Suprapubic skin (tissue), 3 donors: ENCODE results near the gene BCAS2.

ENCODE experiments used
- CTCF ChIP-seq, 2 donors: fragments of 200-600 bp in 1 of 2; fragments of 450-650 bp in 1 of 2; sonication (generic) in 1 of 2; IDR thresholded peaks; one replicate each; pipeline ENCODE4 v1.5.1; 2016 to 2019; ENCODE audit warnings: antibody characterized with exemption in 2 of 2, mild to moderate bottlenecking in 1 of 2, moderate library complexity in 1 of 2
- EP300 ChIP-seq: sonication (generic); formaldehyde crosslinking; IDR thresholded peaks from one replicate; pipeline ENCODE4 v1.6.1; 2017; ENCODE audit warnings: antibody characterized with exemption
- POLR2A ChIP-seq, 2 donors: fragments of 450-650 bp; IDR thresholded peaks; one replicate each; pipeline ENCODE4 v1.6.1; 2017; ENCODE audit warnings: antibody characterized with exemption in 2 of 2, mild to moderate bottlenecking in 2 of 2, moderate library complexity in 2 of 2

- no peak for TF ChIP-seq CTCF (IDR thresholded peaks at IDR 0.05)
- TF ChIP-seq EP300, result no peak
- TF ChIP-seq POLR2A (IDR thresholded peaks at IDR 0.05), result no peak
Measured at GRCh38 chr1:114597949-114598348, 16.5 kb upstream of the BCAS2 start.
